Type B pancreatic cell (in vitro differentiated cells): ENCODE results near the gene SRRM2. TPM values are rescaled to one million over a fixed set of nuclear protein-coding genes. Genes with fewer than 3 reads are reported as not detected.

ENCODE experiments used
- DNase-seq: peaks from one replicate; pipeline ENCODE4 v3.0.0; 2021; ENCODE audit warnings: mixed read lengths; ENCODE audit not compliant: unreplicated experiment; ENCODE audit errors: extremely low spot score
- H3K27ac Mint-ChIP-seq: 2 replicates; pipeline ENCODE4 v1.8.0; 2021; ENCODE audit warnings: mild to moderate bottlenecking, mixed read lengths
- H3K27me3 Mint-ChIP-seq: 2 replicates; pipeline ENCODE4 v1.8.0; 2021; ENCODE audit warnings: mixed read lengths
- H3K36me3 Mint-ChIP-seq: 2 replicates; pipeline ENCODE4 v1.8.0; 2021; ENCODE audit warnings: mixed read lengths
- H3K4me1 Mint-ChIP-seq: one replicate; pipeline ENCODE4 v1.8.0; 2021; ENCODE audit warnings: mixed read lengths; ENCODE audit not compliant: unreplicated experiment
- H3K4me3 Mint-ChIP-seq: 2 replicates; pipeline ENCODE4 v1.8.0; 2021; ENCODE audit warnings: mild to moderate bottlenecking, mixed read lengths
- H3K9me3 Mint-ChIP-seq: 2 replicates; pipeline ENCODE4 v1.8.0; 2021; ENCODE audit warnings: mixed read lengths
- total RNA-seq: library from RNA; stranded (reverse); gene quantifications from 2 replicates; pipeline ENCODE4 v1.2.1, GENCODE V29; 2021; ENCODE audit warnings: low replicate concordance
- TF ChIP-seq, protein P1 (sequence below): fragments of 200-600 bp; sonication (generic); conservative IDR thresholded peaks from 2 replicates; pipeline ENCODE4 v1.5.0; 2021; ENCODE audit warnings: antibody characterized with exemption, mild to moderate bottlenecking

SRRM2 gene
- total RNA-seq, 1 donor from 2014 or later, result 749 TPM

DNA sequence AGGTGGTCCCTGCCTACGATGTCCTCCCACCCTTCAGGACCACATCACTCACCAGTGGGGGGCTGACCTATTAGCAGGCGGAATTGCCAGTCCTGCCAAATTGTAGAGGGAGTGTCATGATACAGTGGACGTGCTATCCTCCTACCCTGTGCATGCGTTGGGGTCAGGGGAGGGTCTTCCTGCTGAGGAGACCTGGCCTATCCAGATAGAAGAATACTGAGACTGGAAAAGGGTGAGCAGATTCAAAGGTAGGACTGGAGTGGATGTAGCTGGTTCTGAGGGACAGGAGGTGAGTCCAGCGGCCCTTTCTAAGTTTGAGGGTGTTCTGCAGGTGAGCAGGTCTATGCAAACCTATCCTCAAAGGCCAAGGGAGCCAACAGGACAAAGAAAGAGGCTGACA is 53.8 kb downstream of the SRRM2 start:
- no peak overlapping the region for H3K4me3 Mint-ChIP-seq
- DNase-seq, result no peak
- H3K36me3 Mint-ChIP-seq, result no peaks in the 10 kb centered on the region
- H3K27ac Mint-ChIP-seq, result no peak overlapping the region
- H3K27me3 Mint-ChIP-seq, result peaks cover 42% of the 10 kb centered on the region
- TF ChIP-seq, protein P1, sequence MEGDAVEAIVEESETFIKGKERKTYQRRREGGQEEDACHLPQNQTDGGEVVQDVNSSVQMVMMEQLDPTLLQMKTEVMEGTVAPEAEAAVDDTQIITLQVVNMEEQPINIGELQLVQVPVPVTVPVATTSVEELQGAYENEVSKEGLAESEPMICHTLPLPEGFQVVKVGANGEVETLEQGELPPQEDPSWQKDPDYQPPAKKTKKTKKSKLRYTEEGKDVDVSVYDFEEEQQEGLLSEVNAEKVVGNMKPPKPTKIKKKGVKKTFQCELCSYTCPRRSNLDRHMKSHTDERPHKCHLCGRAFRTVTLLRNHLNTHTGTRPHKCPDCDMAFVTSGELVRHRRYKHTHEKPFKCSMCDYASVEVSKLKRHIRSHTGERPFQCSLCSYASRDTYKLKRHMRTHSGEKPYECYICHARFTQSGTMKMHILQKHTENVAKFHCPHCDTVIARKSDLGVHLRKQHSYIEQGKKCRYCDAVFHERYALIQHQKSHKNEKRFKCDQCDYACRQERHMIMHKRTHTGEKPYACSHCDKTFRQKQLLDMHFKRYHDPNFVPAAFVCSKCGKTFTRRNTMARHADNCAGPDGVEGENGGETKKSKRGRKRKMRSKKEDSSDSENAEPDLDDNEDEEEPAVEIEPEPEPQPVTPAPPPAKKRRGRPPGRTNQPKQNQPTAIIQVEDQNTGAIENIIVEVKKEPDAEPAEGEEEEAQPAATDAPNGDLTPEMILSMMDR, result no peak
- no peaks in the 10 kb centered on the region for H3K9me3 Mint-ChIP-seq
- H3K4me1 Mint-ChIP-seq, result no peaks in the 10 kb centered on the region

DNA sequence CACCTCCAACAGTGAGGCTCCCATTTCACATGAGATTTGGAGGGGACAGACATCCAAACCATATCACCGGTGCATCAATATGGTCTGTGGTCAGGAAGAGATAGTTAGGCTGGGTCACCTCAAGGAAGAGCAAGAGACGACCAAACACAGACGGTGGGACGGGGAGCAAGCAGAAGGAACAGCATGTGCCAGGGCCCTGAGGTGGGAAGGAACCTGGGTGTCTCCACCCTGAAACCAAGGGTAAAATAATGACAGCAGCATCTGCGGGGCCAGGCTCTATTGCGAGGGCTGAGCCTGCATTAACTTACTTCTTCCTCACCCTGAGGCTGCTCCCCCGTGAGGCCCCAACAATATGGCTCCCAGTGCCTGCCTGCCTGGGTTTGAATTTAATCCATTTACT is 55.7 kb downstream of the SRRM2 start:
- Mint-ChIP-seq H3K27ac (no peak overlapping the region), H3K4me1 (no peaks in the 10 kb centered on the region), H3K27me3 (peaks cover 42% of the 10 kb centered on the region), H3K9me3 (no peaks in the 10 kb centered on the region), H3K36me3 (no peaks in the 10 kb centered on the region), H3K4me3 (no peak overlapping the region)
- DNase-seq, result no peak
- TF ChIP-seq, protein P1, result no peak

DNA sequence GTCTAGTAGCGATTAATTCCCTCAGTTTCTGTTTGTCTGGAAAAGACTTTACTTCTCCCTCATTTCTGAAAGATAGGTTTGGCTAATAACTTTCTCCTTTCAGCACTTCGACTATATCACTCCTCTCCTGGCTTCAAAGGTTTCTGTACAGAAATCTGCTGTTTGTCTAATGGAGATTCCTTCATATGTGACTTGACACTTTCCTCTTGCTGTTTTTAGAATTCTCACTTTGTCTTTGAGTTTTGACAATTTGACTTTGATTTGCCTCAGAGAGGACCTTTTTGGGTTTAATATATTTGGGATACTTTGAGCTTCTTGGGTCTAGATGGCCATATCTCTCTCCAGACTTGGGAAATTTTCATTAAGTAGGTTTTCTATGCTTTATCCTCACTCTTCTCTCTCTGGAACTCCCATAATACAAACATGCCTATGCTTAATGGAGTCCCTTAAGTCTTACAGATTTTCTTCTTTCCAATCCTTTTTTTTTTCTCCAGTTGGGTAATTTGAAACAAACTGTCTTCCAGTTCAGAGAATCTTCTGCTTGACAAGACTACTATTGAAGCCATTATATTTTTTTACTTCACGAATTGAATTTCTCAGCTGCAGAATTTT is 56.8 kb downstream of the SRRM2 start:
- Mint-ChIP-seq H3K36me3 (no peaks in the 10 kb centered on the region), H3K4me1 (no peaks in the 10 kb centered on the region), H3K9me3 (no peaks in the 10 kb centered on the region), H3K27me3 (peaks cover 38% of the 10 kb centered on the region), H3K4me3 (no peak overlapping the region), H3K27ac (no peak overlapping the region)
- DNase-seq, result no peak
- TF ChIP-seq, protein P1, result no peak

DNA sequence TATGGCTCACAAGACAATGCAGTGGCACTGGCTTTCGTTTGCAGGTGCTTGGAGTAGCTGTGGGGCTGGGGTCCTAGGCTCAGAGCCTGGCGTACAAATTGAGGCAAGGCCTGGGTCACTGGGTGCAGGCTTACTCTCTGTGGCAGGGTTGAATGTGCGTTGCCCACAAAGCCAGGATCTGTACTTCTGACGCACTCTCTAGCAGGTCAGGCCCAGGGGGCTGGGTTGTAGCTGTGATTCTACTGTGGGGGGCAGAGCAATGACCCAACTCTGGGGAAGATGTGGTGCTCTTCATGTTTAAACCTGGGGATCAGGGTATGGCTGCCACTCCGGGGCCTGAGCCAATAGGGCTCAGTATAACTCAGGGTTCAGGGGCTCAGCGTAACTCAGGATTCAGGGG is 58.2 kb downstream of the SRRM2 start:
- H3K4me3 Mint-ChIP-seq, result no peak overlapping the region
- TF ChIP-seq, protein P1, result no peak
- peaks cover 35% of the 10 kb centered on the region for H3K27me3 Mint-ChIP-seq
- no peaks in the 10 kb centered on the region for H3K36me3 Mint-ChIP-seq
- no peaks in the 10 kb centered on the region for H3K9me3 Mint-ChIP-seq
- peaks cover 1% of the 10 kb centered on the region for H3K4me1 Mint-ChIP-seq
- no peak overlapping the region for H3K27ac Mint-ChIP-seq
- DNase-seq, result no peak

DNA sequence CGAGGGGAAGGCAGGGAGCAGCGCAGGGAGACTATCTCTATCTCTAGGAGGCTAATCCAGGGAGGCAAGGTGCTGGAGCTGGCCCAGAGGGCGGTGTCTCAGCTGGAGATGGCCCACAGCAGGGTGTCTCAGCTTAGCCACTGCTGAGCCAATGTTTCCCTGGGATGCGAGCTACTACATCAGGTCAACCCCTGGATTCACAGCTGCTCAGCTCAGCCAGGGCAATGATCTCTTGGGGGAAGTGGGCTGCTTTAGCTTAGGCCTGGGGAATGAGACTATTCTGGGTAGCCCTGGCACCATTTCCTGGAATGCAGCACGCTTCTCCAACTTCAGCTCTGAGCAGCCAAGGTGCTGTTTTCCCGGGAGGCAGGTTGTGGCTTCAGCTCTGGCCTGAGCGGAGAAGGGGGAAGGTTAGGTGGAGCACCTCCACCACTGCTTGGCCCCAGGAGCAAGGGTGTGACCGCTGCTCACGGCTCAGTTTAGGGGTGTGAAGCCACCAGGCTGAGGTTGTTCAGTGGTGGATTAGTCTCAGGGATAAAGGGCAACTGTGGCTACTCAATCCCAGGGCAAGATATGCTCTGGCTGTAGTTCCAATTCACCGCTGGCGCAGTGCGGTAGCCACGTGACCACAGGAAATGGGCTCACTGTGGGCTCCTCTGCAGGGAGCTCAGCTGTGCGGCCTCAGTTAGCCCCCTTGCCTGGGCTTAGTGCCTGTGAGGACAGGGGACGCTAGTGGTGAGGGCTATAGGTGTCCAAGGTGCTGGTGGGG is 59.4 kb downstream of the SRRM2 start:
- Mint-ChIP-seq H3K27me3 (peaks cover 29% of the 10 kb centered on the region), H3K9me3 (no peaks in the 10 kb centered on the region), H3K27ac (no peak overlapping the region), H3K4me3 (no peak overlapping the region), H3K4me1 (peaks cover 4% of the 10 kb centered on the region), H3K36me3 (no peaks in the 10 kb centered on the region)
- TF ChIP-seq, protein P1, result no peak
- no peak for DNase-seq
